Endothelial cell of umbilical vein (primary cell): ENCODE measurements around the gene MEF2A. TPM values are rescaled to one million over a fixed set of nuclear protein-coding genes. Genes with fewer than 3 reads are reported as not detected.

Experiments used
- BruUV-seq: library from RNA; stranded (reverse); fragments of 400-500 nt; replicated peaks from 2 replicates; lab custom pipeline; 2021; lab: Mats Ljungman, UMichigan
- CTCF ChIA-PET: fragments of 300-600, 350-600 bp; sonication (Branson Sonifier 250); formaldehyde crosslinking; loops from one replicate; lab custom pipeline; 2021; ENCODE audit warnings: antibody characterized with exemption, inconsistent platforms; lab: Charles Lee
- POLR2A ChIA-PET: fragments of 300-600, 350-600 bp; sonication (Branson Sonifier 250); formaldehyde crosslinking; loops from one replicate; lab custom pipeline; 2021; ENCODE audit warnings: antibody characterized with exemption, inconsistent platforms; lab: Charles Lee
- DNase-seq: peaks from one replicate; pipeline ENCODE4 v3.0.0-alpha.2; 2011; ENCODE audit warnings: low read depth, low spot score
- FAIRE-seq: peaks from 2 replicates; lab custom pipeline; 2011; peaks lifted over from hg19 to GRCh38; lab: Jason Lieb, UNC
- H2AFZ ChIP-seq: 2 replicates; pipeline ENCODE4 v1.6.0; 2012; ENCODE audit warnings: low read depth, low read length, control low read depth, inconsistent platforms
- H3K27ac ChIP-seq: 2 replicates; pipeline ENCODE4 v1.5.1; 2011; ENCODE audit warnings: low read depth, mild to moderate bottlenecking, control low read depth, low read length, moderate library complexity; ENCODE audit not compliant: insufficient read depth
- H3K27me3 ChIP-seq, 2 experiments: 2 replicates each; pipeline versions ENCODE4 v1.6.0 to v1.6.1; 2011; ENCODE audit warnings: low read length in 2 of 2, mixed read lengths in 1 of 2; ENCODE audit not compliant: control insufficient read depth in 2 of 2, insufficient read depth in 2 of 2
- H3K36me3 ChIP-seq, 2 experiments: 2 replicates in 1 of 2; 3 replicates in 1 of 2; pipeline ENCODE4 v1.5.1; 2011; ENCODE audit warnings: low read length in 2 of 2, mild to moderate bottlenecking in 1 of 2, moderate library complexity in 1 of 2; ENCODE audit not compliant: control insufficient read depth in 2 of 2, insufficient read depth in 2 of 2; ENCODE audit errors: extremely low read depth in 1 of 2
- H3K4me1 ChIP-seq: 3 replicates; pipeline ENCODE4 v1.5.1; 2011; ENCODE audit warnings: mild to moderate bottlenecking, low read length; ENCODE audit not compliant: control insufficient read depth, insufficient read depth; ENCODE audit errors: extremely low read depth
- H3K4me2 ChIP-seq: 2 replicates; pipeline ENCODE4 v1.6.1; 2011; ENCODE audit warnings: low read length, control low read depth, mixed read lengths; ENCODE audit not compliant: insufficient read depth
- H3K4me3 ChIP-seq, 3 experiments: fragments of 200-600 bp in 1 of 3; sonication (generic), shearing (Covaris generic) in 1 of 3; replicated peaks in 1 of 3; 2 replicates each; pipeline ENCODE4 v1.5.1; 2011 to 2016; ENCODE audit warnings: control low read depth in 3 of 3, low read length in 3 of 3, mild to moderate bottlenecking in 2 of 3, inconsistent platforms in 1 of 3, low read depth in 1 of 3, moderate library complexity in 1 of 3; ENCODE audit not compliant: insufficient read depth in 1 of 3
- H3K79me2 ChIP-seq: 2 replicates; pipeline ENCODE4 v1.6.0; 2012; ENCODE audit warnings: low read length, inconsistent platforms; ENCODE audit not compliant: control insufficient read depth, insufficient read depth
- H3K9ac ChIP-seq: replicated peaks from 2 replicates; pipeline ENCODE3; 2011; ENCODE audit warnings: low read length, control low read depth; ENCODE audit not compliant: insufficient read depth; ENCODE audit errors: extremely low read depth
- H3K9me1 ChIP-seq: replicated peaks from 3 replicates; pipeline ENCODE4 v1.6.0; 2011; ENCODE audit warnings: mild to moderate bottlenecking, low read length; ENCODE audit not compliant: control insufficient read depth, insufficient read depth; ENCODE audit errors: extremely low read depth
- H3K9me3 ChIP-seq: replicated peaks from 2 replicates; pipeline ENCODE4 v1.5.1; 2012; ENCODE audit warnings: low read length, inconsistent platforms; ENCODE audit not compliant: control insufficient read depth, insufficient read depth
- H4K20me1 ChIP-seq: replicated peaks from 2 replicates; pipeline ENCODE3; 2011; ENCODE audit warnings: mild to moderate bottlenecking, low read length; ENCODE audit not compliant: control insufficient read depth, insufficient read depth; ENCODE audit errors: extremely low read depth
- EZH2 ChIP-seq: IDR thresholded peaks from 2 replicates; pipeline ENCODE4 v1.6.1; 2012; ENCODE audit warnings: borderline replicate concordance, low read depth, mild to moderate bottlenecking, moderate library complexity, low read length, inconsistent platforms; ENCODE audit not compliant: severe bottlenecking
- FOS ChIP-seq: IDR thresholded peaks from 2 replicates; pipeline ENCODE4 v1.6.1; 2011; ENCODE audit warnings: mild to moderate bottlenecking, low read length, moderate library complexity, borderline replicate concordance; ENCODE audit not compliant: insufficient read depth
- GATA2 ChIP-seq: IDR thresholded peaks from 2 replicates; pipeline ENCODE4 v1.7.0; 2011; ENCODE audit warnings: low read depth, mild to moderate bottlenecking, moderate library complexity, mixed read lengths, low read length; ENCODE audit not compliant: insufficient read length, insufficient read depth
- JUN ChIP-seq: IDR thresholded peaks from 2 replicates; pipeline ENCODE4 v1.6.1; 2011; ENCODE audit warnings: borderline replicate concordance, low read depth; ENCODE audit not compliant: insufficient read length, insufficient read depth
- MYC ChIP-seq: IDR thresholded peaks from one replicate; pipeline ENCODE4 v1.6.1; 2011; ENCODE audit warnings: mild to moderate bottlenecking, low read depth, low read length
- POLR2A ChIP-seq: IDR thresholded peaks from 2 replicates; pipeline ENCODE4 v1.6.1; 2012; ENCODE audit warnings: low read depth, mild to moderate bottlenecking, control low read depth, low read length
- POLR2AphosphoS5 ChIP-seq: IDR thresholded peaks from 2 replicates; pipeline ENCODE4 v1.6.1; 2012; ENCODE audit warnings: low read depth, mild to moderate bottlenecking, control low read depth, low read length, moderate library complexity; ENCODE audit not compliant: insufficient read depth
- dilution Hi-C: fragments of 300-500 bp; cut with MboI; formaldehyde crosslinking; loops from one replicate; pipeline ENCODE4 v1.15.0; 2019; ENCODE audit warnings: low sequenced_read_pairs; ENCODE audit not compliant: extremely low pct_ligation_motif_present
- intact Hi-C: fragments of 100-400 bp; cut with micrococcal nuclease; formaldehyde crosslinking; loops from one replicate; pipeline ENCODE4 v1.10.0; 2022
- polyA plus RNA-seq, 4 experiments: library from polyadenylated mRNA; depleted of rRNA in 3 of 4; stranded (reverse) in 3 of 4; unstranded in 1 of 4; fragments of >200 nt; gene quantifications; 2 replicates each; pipeline versions ENCODE4 v1.2.1 to v1.2.3, GENCODE V29; 2011 to 2012; ENCODE audit warnings: missing spikeins in 1 of 4
- total RNA-seq: library from RNA; stranded (reverse); gene quantifications from 2 replicates; pipeline ENCODE4 v1.2.3, GENCODE V29; 2021
- TF ChIP-seq, protein P1 (sequence below): IDR thresholded peaks from 2 replicates; pipeline ENCODE4 v1.6.1; 2011; ENCODE audit not compliant: insufficient read depth, insufficient read length
- TF ChIP-seq, protein P2 (sequence below), 2 donors: IDR thresholded peaks; 1 replicate in 1 of 2; 2 replicates in 1 of 2; pipeline ENCODE4 v1.5.1; 2011; ENCODE audit warnings: low read length in 2 of 2, mild to moderate bottlenecking in 2 of 2, moderate library complexity in 2 of 2, control low read depth in 1 of 2, inconsistent platforms in 1 of 2, low read depth in 1 of 2; ENCODE audit not compliant: insufficient read depth in 1 of 2; ENCODE audit errors: extremely low read depth in 1 of 2

Gene MEF2A
- total and polyA plus RNA-seq, 2 donors (not counting 3 experiments of a cell fraction or from before 2014, with no cell fraction given) = 38.0 to 45.3 TPM

DNA sequence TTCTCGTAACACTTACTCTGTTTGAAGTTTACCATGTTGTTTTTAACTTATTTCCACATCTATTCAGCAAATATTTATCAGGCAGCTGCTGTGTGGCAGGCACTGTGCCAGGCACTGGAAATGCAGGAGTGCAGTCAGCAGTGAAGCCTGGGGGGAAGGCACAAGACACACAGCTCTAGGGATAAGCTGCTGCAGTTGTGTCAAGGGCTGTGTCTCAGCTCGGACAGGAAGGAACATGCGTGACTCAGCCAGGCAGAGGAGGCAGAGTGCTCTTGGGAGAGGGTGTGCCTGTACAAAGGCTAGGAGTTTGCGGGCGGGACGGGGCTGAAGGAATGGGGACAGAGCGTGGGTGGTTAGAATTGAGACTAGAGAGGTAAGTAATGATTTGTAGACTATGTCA is 142.8 kb downstream of the MEF2A start:
- POLR2A ChIA-PET = no interaction called here
- no TSS peak for BruUV-seq

More for the DNA sequence above, 142.8 kb downstream of the MEF2A start:
- CTCF ChIA-PET = interaction anchor here (0.7 to 6.1 kb wide), 10 partner anchors 8 to 436 kb away, joined by 3 to 230 read pairs (median 4); no protein-coding TSS in a partner anchor
- peak; percentile 99 for FAIRE-seq
- H3K27ac ChIP-seq = peak overlapping the region; percentile 60
- H4K20me1 ChIP-seq = no peaks in the 10 kb centered on the region
- intact Hi-C loops (loop anchor here (1.0 kb wide), 4 partner anchors 25 to 457 kb away; partner anchors contain the start of genes LRRC28 and LYSMD4), dilution Hi-C loops (loop anchor here (25.0 kb wide), 1 partner anchor 421 kb away; no protein-coding TSS in a partner anchor)
- peak overlapping the region; percentile 26 for H3K9ac ChIP-seq
- H3K4me3 ChIP-seq = peak overlapping the region in 1 of 3 experiments; percentile 10
- H3K9me3 ChIP-seq = no peaks in the 10 kb centered on the region
- no peaks in the 10 kb centered on the region for H3K79me2 ChIP-seq
- H3K4me1 ChIP-seq = peaks cover 36% of the 10 kb centered on the region
- H3K4me2 ChIP-seq = peak overlapping the region; percentile 62
- no peaks in the 10 kb centered on the region for H3K9me1 ChIP-seq
- TF ChIP-seq MYC (peak; percentile 69), POLR2AphosphoS5 (peak; percentile 91), GATA2 (no peak), POLR2A (peak; percentile 38), JUN (peak; percentile 79), EZH2 (no peak), FOS (peak; percentile 91)
- TF ChIP-seq, protein P1, sequence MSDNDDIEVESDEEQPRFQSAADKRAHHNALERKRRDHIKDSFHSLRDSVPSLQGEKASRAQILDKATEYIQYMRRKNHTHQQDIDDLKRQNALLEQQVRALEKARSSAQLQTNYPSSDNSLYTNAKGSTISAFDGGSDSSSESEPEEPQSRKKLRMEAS = peak; percentile 8
- TF ChIP-seq, protein P2, sequence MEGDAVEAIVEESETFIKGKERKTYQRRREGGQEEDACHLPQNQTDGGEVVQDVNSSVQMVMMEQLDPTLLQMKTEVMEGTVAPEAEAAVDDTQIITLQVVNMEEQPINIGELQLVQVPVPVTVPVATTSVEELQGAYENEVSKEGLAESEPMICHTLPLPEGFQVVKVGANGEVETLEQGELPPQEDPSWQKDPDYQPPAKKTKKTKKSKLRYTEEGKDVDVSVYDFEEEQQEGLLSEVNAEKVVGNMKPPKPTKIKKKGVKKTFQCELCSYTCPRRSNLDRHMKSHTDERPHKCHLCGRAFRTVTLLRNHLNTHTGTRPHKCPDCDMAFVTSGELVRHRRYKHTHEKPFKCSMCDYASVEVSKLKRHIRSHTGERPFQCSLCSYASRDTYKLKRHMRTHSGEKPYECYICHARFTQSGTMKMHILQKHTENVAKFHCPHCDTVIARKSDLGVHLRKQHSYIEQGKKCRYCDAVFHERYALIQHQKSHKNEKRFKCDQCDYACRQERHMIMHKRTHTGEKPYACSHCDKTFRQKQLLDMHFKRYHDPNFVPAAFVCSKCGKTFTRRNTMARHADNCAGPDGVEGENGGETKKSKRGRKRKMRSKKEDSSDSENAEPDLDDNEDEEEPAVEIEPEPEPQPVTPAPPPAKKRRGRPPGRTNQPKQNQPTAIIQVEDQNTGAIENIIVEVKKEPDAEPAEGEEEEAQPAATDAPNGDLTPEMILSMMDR (IDR thresholded peaks at IDR 0.05; ENCODE audit: extremely low read depth in 1 of 2, insufficient read depth in 1 of 2, low read depth in 1 of 2, low read length in 2 of 2) = no peak
- peak; percentile 93 for DNase-seq
- H3K36me3 ChIP-seq = peaks cover 4 to 12% of the 10 kb centered on the region in 2 experiments
- no peak overlapping the region for H2AFZ ChIP-seq
- no peaks in the 10 kb centered on the region for H3K27me3 ChIP-seq
